HS-27A (cell line): ENCODE data around the gene CEP78.
"Not testable (repeated sequence)": the region's sequence is repeated elsewhere in the genome, so short reads cannot be mapped to it uniquely, and the experiment has no call there.

Experiments
- DNase-seq: peaks from one replicate; pipeline ENCODE4 v3.0.0-alpha.2; 2012; ENCODE audit warnings: low read depth, missing footprints

The CEP78 gene

GRCh38 chr9:78235256-78235761 lies 566 bp upstream of the CEP78 start:
- DNase-seq = no peak

GRCh38 chr9:78236551-78236910 lies 656 bp downstream of the CEP78 start:
- DNase-seq = no peak

GRCh38 chr9:78238046-78239038 lies 2.5 kb downstream of the CEP78 start:
- DNase-seq = no peak

- DNase-seq = no peak
These were observed 3.6 kb downstream of the CEP78 start for GRCh38 chr9:78239506-78239905.

- DNase-seq = no peak
These were observed 6.2 kb downstream of the CEP78 start for GRCh38 chr9:78242041-78242440.

- DNase-seq = no peak
These were observed 7.3 kb downstream of the CEP78 start for GRCh38 chr9:78243130-78243529.

- no peak for DNase-seq
These were observed 9.5 kb downstream of the CEP78 start for GRCh38 chr9:78245401-78245800.

- DNase-seq = no peak
These were observed 12.8 kb downstream of the CEP78 start for GRCh38 chr9:78248635-78249034.

GRCh38 chr9:78249542-78249941 lies 13.7 kb downstream of the CEP78 start:
- no peak for DNase-seq

- DNase-seq = no peak
These were observed 16.7 kb downstream of the CEP78 start for GRCh38 chr9:78252616-78253015.

- DNase-seq = no peak
These were observed 17.4 kb downstream of the CEP78 start for GRCh38 chr9:78253285-78253684.

- DNase-seq = no peak
These were observed 25.6 kb downstream of the CEP78 start for GRCh38 chr9:78261403-78262001.

GRCh38 chr9:78262655-78263054 lies 26.8 kb downstream of the CEP78 start:
- no peak for DNase-seq

GRCh38 chr9:78267889-78268288 lies 32.0 kb downstream of the CEP78 start:
- no peak for DNase-seq

GRCh38 chr9:78269784-78270183 lies 33.9 kb downstream of the CEP78 start:
- no peak for DNase-seq

GRCh38 chr9:78272307-78272706 lies 36.4 kb downstream of the CEP78 start:
- no peak for DNase-seq

- no peak for DNase-seq
These were observed 37.9 kb downstream of the CEP78 start for GRCh38 chr9:78273761-78274160.

GRCh38 chr9:78278177-78278777 lies 42.4 kb downstream of the CEP78 start:
- DNase-seq = no peak

- no peak for DNase-seq
These were observed 42.9 kb downstream of the CEP78 start for GRCh38 chr9:78278801-78279200.

GRCh38 chr9:78280982-78281668 lies 45.2 kb downstream of the CEP78 start:
- no peak for DNase-seq

GRCh38 chr9:78284181-78284580 lies 48.3 kb downstream of the CEP78 start:
- DNase-seq = not testable (repeated sequence)

GRCh38 chr9:78286125-78286524 lies 50.2 kb downstream of the CEP78 start:
- DNase-seq = no peak
